Erythroblast (primary cell): ENCODE measurements around the gene IFIT3.

ENCODE experiments used
- DNase-seq, 2 experiments: peaks; one replicate each; lab custom pipeline; 2025; lab: John Stamatoyannopoulos, UW
- GATA1 ChIP-seq: IDR thresholded peaks from 2 replicates; pipeline ENCODE4 v1.6.1; 2011; ENCODE audit warnings: low read depth, mild to moderate bottlenecking, control low read depth, low read length, moderate library complexity
- POLR2A ChIP-seq: IDR thresholded peaks from 2 replicates; pipeline ENCODE4 v1.6.1; 2011; ENCODE audit warnings: mild to moderate bottlenecking, low read length

IFIT3 gene

GRCh38 chr10:89297356-89297755 lies 30.4 kb upstream of the IFIT3 start:
- no peak for DNase-seq
- TF ChIP-seq GATA1 (no peak), POLR2A (no peak)

GRCh38 chr10:89297791-89298190 lies 30.0 kb upstream of the IFIT3 start:
- no peak for DNase-seq
- no peak for TF ChIP-seq POLR2A
- TF ChIP-seq GATA1 = no peak

GRCh38 chr10:89299031-89299430 lies 28.8 kb upstream of the IFIT3 start:
- DNase-seq = no peak
- TF ChIP-seq POLR2A (no peak), GATA1 (no peak)

DNA sequence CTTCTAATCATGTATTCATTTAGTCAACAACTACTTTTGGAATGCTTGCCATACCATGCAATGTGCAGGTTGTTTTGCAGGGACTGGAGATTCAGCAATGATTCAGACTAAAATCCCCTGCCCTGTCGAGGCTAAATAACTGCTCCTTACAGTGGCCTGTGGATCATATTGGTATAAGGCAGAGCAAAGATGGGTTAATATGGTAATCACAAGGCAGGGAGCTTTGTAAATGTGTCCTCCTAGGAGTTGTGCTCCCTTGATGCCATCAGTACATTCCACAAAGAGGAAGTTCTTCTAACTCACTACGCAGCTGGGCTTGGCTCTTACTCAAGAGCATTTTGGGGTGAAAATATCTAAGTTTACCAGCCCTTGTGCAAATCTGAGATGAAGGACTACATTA lies 26.6 kb upstream of the IFIT3 start:
- DNase-seq = peak; percentile 48 to 70
- no peak for TF ChIP-seq POLR2A

GRCh38 chr10:89301721-89302445 lies 25.9 kb upstream of the IFIT3 start, which contains the start of gene IFIT2:
Gene IFIT2, plus strand, starts transcription at chr10:89302046. Its CDS starts 78 bp downstream, at chr10:89302124.
- TF ChIP-seq GATA1 = no peak
- no peak for TF ChIP-seq POLR2A
- peak; percentile 62 to 76 for DNase-seq

DNA sequence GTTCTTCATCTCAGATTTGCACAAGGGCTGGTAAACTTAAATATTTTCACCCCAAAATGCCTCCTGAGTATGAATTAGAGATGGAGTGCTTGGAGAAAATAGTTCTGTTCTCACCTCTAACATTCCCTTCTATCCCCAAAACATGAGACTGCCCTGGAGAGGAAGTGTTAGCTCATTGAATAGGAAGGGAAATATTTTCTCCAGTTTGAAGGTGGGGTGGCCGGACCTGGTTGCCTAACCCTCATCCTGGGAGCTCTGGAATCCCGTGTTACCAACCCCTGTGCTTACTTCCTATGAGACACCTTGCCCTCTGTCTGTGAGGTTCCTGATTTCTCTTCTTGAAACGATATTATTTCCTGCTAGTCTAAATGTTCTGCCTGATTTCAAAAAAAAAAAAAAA lies 25.2 kb upstream of the IFIT3 start:
- TF ChIP-seq POLR2A (no peak), GATA1 (no peak)
- DNase-seq = no peak

DNA sequence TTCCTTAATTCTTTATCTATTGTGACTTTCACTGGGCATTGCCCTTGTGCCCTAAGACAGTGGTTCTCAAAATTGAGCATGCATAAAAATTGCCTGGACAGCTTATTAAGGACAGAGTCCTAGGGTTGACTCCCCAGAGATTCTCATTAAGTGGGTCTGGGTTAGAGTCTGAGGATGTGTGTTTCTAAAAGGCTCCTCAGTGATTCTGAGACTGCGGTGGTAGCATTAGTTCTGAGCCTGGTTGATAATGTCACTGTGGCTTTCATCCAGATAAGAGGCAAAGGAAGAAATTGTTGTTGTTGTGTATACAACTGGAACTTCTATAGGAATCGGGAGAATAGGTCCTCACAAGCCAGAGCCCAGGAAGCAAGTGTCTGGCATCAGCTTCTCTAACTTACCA lies 24.6 kb upstream of the IFIT3 start:
- DNase-seq = no peak
- TF ChIP-seq POLR2A (no peak), GATA1 (no peak)

GRCh38 chr10:89304026-89304425 lies 23.8 kb upstream of the IFIT3 start:
- no peak for TF ChIP-seq POLR2A
- TF ChIP-seq GATA1 = no peak
- DNase-seq = no peak

- TF ChIP-seq GATA1 = no peak
- no peak for TF ChIP-seq POLR2A
- DNase-seq = no peak
Measured at GRCh38 chr10:89304446-89304845, 23.4 kb upstream of the IFIT3 start.

DNA sequence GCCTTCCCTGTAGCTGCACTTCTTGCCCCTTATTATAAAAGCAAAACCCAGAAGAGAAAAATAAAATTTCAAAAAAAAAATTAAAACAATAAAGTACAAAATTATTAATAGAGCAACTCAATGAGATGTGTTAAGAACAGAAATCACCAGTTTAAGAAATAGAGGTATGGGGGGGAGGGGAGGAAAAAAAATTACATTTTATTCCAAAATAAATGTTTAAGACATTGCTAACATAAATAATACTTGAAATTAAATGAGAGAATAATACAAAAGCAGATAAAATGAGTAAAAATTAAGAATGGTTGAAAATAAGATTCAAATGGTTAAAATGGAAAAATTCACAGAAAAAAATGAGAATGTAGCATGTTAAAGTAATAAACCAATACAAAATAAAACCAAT lies 22.9 kb upstream of the IFIT3 start:
- TF ChIP-seq GATA1 (no peak), POLR2A (no peak)
- no peak for DNase-seq

- TF ChIP-seq POLR2A = no peak
- no peak for TF ChIP-seq GATA1
- DNase-seq = no peak
Measured at GRCh38 chr10:89305766-89306433, 21.9 kb upstream of the IFIT3 start.

GRCh38 chr10:89306434-89307268 lies 21.1 kb upstream of the IFIT3 start:
- DNase-seq = no peak
- TF ChIP-seq GATA1 = no peak
- TF ChIP-seq POLR2A = no peak

- TF ChIP-seq GATA1 (no peak), POLR2A (no peak)
- DNase-seq = no peak
Measured at GRCh38 chr10:89307269-89307577, 20.6 kb upstream of the IFIT3 start.

DNA sequence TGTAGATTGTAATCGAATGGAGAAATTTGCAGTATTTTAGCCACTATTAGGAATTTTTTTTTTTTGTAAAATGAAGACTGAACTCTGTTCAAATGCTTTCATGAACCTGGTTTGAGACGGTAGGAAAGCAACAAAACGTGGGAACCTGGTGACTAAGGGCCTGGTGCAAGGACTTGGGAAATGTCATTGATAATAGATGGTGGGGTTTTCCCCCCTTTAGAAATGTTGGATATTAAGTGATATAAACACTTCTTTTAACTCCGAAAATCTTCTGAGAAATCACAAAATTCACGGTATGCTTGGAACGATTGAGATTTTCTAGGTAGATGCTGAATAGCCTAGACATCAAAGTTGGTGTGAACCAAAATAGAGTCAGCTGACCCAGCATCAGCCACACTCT lies 19.5 kb upstream of the IFIT3 start:
- no peak for DNase-seq
- no peak for TF ChIP-seq POLR2A
- TF ChIP-seq GATA1 = no peak
